Measurements from ENCODE around the gene SRXN1.
A peak's percentile ranks its signal among the peaks of the same experiment; 100 is the strongest.

Gene SRXN1

GRCh38 chr20:675453-676314 lies 22.7 kb upstream of the SRXN1 start, which contains the start of gene SCRT2:
SCRT2 (minus strand) TSS chr20:675802; CDS start chr20:675601, 201 bp downstream.
- peak; percentile 42 for DNase-seq (ENCODE audit: low spot score)

GRCh38 chr20:675033-675452 lies 22.0 kb upstream of the SRXN1 start:
- DNase-seq (ENCODE audit: low spot score) = no peak

- DNase-seq (ENCODE audit: low spot score) = no peak
Observed at GRCh38 chr20:673603-674001, 20.6 kb upstream of the SRXN1 start.

DNA sequence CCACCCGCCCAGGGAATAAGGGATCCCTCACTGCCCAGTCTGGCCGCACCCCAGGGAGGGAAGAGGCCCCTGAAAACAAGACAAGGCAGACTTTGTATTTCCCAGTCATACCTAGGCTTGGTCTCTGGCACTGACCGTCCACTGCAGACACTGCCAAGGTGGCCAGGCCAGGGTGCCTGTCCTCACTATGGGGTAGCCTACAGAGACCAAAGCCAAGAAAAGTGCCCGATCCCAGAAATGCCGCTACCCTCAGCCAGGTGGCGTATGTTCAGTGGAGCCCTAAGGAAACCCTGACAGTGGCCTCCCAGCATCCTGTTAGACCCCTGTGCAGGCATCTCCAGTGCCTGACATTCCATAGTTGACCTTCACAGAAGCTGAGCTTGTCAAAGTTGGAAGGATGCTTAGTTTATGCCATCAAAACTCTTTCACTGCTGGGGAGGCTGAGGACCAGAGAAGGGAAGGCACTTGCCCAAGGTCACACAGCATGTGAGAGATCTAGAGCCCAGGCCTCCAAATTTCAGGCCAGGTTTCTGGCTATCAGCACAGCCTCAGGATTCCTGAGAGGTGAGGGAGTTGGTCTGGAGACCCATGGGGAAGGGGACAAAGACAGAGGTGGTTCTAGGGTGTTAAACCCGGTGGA lies 20.1 kb upstream of the SRXN1 start:
- no peak for DNase-seq (ENCODE audit: low spot score)

GRCh38 chr20:671252-672030 lies 18.4 kb upstream of the SRXN1 start:
- no peak for DNase-seq (ENCODE audit: low spot score)

DNA sequence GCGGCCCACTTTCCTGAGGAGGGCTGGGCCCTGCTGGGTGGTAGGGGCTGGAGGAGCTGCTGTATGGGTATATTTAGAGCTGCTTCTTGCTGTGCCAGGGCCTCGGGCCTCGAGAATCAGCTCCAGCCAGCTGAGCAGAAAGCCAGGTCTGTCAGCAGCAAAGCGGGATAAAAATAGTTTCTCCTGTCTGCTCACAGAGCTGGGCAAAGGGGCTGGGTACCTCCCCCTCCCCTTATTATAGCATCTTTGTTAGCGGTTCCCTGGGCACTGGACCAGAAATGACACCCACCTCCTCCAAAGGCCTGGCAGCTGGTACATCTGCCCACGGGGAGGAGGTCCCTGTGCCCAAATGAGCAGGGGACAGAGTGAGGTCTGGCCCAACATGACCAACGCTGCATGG lies 16.6 kb upstream of the SRXN1 start:
- no peak for DNase-seq (ENCODE audit: low spot score)

DNA sequence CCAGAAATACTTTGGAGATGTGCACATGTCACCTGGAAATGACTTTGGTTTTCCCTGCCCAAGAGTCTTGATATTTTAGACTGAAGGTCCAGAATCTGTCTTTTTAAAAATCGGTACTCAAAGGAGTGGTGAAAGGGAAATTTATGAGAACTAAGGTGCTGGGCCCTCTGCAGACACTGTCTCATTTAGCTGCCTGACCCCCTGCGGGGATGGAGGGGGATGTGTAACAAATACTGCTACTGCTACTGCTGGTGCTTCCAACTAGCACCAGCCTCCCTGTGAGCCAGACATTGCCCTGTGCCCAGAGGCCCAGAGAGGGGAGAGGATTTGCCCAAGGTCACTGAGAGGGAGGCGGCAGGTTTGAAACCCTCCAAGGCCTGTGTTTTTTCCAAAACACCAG lies 15.6 kb upstream of the SRXN1 start:
- DNase-seq (ENCODE audit: low spot score) = no peak

DNA sequence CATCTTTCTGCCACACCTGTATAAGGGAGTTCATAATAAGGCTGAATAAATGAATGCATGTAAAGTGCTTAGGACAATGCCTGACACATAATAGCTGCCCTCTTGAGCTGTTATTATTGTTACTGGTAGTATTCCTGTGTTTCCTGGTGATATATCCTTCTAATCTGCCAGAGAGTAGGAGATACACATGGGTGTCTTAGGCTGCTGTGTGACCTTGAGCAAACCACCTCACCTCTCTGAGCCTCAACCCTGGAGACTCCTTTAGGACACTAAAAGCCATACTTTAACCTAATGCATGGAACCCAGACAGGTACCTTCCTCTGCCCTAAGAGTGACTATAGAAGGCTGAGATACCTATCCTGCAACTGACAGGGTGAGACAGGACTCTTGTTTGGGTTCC lies 15.1 kb upstream of the SRXN1 start:
- no peak for DNase-seq (ENCODE audit: low spot score)

DNA sequence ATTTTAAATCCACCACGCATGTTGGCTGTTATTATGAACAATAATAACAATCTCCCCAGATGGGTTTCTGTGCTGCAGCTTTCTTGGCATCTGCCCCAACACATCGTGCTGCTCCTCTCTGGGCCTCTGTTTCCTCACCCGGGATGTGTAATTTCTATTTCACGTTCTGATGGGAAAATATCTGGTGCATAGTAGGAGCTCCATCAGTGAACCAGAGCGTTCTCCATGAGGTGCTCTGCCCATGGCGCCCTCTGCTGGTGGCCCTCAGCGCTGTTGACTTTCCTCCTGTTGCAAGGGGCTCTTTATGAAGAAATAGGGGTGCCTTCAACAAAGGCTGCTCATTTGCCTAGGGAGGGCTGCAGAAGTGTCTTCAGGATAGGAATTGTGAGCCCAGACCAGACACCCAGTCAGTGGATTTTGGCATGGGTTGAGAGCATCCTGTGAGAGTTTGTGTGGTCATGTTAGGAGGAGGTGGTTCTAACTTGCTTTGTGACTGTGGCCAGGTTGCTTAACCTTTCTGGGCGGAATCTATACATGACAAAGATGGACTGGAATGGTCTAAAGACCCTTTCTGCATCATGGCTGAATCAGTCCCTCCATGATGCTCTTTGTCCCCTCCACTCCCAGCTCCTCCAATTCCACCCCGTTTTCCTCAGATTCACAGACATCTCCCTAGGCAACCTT lies 14.5 kb upstream of the SRXN1 start:
- DNase-seq (ENCODE audit: low spot score) = peak; percentile 51

DNA sequence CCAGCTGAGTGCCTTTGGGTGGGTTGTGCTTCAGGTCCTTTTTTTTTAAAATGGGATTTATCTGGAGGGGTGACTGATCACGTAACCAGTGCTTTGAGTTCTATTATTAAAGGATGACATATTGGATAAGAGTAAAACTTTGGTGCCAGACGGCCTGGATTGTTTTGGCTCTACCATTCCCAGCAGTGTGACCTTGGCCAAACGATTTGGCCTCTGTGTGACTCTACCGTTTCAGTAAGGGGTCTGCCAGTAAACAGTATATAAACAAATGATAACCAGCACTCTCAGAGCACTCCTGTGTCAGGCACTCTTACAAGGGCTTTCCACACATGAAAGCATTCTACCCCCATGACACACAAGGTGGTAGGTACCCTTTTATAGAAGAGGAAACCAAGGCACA lies 13.9 kb upstream of the SRXN1 start:
- DNase-seq (ENCODE audit: low spot score) = no peak

GRCh38 chr20:665276-665675 lies 12.3 kb upstream of the SRXN1 start:
- no peak for DNase-seq (ENCODE audit: low spot score)

GRCh38 chr20:664576-664975 lies 11.6 kb upstream of the SRXN1 start:
- no peak for DNase-seq (ENCODE audit: low spot score)

DNA sequence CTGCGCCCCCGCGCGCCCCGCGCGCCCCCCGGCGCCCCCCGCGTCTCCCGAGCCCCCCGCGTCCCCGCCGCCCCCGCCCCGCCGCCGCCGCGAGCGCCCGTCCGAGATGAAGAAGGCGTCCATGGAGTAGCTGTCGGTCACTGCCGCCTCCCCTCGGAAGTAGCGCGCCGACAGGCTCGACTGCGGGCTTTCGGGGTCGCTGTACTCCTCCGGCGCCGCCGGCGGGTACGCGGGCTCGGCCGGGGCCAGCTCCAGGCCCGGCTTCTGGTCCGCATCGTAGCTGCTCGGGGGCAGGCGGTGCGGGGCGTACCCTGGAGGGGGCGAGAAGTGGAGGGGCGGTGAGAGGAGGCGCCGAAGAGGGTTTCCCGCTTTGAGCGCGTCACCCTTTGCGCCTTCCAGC lies 11.2 kb upstream of the SRXN1 start:
- no peak for DNase-seq (ENCODE audit: low spot score)

GRCh38 chr20:663315-664090 lies 10.5 kb upstream of the SRXN1 start:
- DNase-seq (ENCODE audit: low spot score) = no peak

DNA sequence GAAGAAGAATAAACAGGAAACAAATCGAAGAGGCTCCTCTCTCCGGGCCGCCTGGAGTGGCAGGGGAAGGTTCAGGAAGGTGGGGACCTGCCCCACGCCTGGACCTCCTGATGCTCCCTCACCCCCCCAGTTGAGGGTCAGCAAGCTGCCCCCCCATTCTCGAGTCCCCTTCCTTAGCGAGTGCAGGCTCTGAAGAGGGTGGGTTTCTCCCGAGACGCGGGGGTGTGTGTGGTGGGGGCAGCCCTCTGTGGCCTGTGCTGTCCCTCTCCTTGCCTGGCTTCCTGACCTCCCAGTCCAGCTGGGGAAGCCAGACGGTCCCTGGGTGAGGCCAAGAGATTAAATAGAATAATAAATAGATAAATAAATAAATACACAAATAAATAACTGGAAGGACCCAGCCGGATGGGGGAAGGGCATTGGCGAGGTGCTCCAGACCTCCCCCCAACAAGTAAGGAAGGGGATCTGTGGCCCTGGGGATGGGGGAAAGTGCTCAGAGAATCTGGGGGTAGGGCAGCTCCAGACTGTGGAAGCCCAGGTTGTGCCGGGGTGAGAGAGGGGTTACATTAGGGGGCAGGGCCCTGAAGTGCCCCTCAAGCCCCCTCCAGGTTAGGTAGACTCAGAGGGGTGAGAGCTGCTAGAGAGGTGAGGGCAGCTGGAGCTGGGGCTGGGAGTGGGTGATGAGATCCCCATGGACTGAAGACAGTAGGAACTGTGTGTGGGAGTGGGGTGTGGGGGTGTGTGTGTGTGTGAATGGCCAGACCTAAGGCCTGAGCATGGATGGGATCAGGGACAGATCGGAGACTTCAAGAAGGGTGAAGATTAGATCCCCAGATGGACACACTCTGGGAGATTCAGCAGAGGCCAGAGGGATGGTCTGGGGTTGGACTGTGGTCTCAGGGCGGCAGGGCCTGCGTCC lies 9.5 kb upstream of the SRXN1 start:
- no peak for DNase-seq (ENCODE audit: low spot score)

- no peak for DNase-seq (ENCODE audit: low spot score)
Observed at GRCh38 chr20:661474-662270, 8.7 kb upstream of the SRXN1 start.

DNA sequence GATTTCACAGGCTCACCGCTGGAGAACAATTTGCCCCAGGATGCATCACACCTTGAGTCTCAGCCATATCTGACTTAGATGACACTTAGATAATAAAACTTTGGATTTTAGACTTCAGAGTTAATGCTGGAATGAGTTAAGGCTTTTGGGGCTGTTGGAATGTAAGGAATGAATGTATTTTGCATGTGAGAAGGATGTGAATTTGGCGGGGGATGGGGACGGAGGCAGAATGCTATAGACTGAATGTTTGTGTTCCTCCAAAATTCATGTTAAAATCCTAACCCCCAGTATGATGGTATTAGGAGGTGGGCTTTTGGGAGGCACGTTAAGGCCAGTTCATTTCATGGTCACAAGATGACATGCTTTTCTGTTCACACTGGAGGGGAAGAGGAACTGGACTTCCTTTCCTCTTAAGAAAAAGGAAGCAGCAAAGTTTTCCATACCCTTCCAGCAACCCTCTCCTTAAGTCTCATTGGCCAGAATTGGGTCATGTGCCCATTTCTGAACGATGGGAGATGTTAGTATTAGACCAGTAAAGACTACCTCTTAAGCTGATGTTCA lies 5.8 kb upstream of the SRXN1 start:
- no peak for DNase-seq (ENCODE audit: low spot score)

DNA sequence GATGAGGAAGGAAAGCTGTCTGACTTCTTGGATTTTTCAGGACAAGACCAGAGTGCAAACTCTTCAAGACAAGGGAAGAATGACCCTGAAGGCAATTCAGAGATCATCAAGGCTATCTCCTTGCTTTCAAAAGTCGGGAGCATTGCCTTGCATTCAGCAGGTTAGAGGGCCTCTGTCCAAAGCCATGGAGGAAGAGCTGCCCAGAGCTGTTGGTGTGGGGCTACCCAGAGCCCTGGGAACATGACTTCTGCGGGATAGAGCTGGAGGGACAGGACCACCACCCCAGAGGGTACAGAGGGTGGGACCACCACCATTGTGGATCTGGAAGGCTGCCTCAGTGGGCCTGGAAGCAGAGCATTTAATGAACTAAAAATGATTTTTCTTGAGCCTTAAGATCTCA lies 5.2 kb upstream of the SRXN1 start:
- DNase-seq (ENCODE audit: low spot score) = no peak
